Left lung (tissue), 10 donors: ENCODE results near the gene HOXC4. TPM values are rescaled to one million over a fixed set of nuclear protein-coding genes. Genes with fewer than 3 reads are reported as not detected.
A peak's percentile ranks its signal among the peaks of the same experiment; 100 is the strongest.

Experiments
- ATAC-seq: fragments of 200-7000 bp; cut with Tn5 transposase; one replicate; pipeline ENCODE4 v1.9.1; 2020; ENCODE audit warnings: moderate library complexity
- DNase-seq, 4 donors: peaks; one replicate each; pipeline ENCODE4 v3.0.0-alpha.2; 2013 to 2020
- H3K27ac ChIP-seq, 2 donors: fragments of 200-600 bp; sonication (generic) in 1 of 2; one replicate each; pipeline versions ENCODE4 v1.5.0 to v1.8.0; 2020 to 2021
- H3K27me3 ChIP-seq, 2 donors: fragments of 200-600 bp; sonication (generic) in 1 of 2; one replicate each; pipeline versions ENCODE4 v1.5.0 to v1.8.0; 2020 to 2021
- H3K36me3 ChIP-seq, 2 donors: fragments of 200-600 bp; sonication (generic) in 1 of 2; one replicate each; pipeline versions ENCODE4 v1.5.0 to v1.8.0; 2020 to 2021
- H3K4me1 ChIP-seq, 2 donors: fragments of 200-600 bp; one replicate each; pipeline ENCODE4 v1.8.0; 2021
- H3K4me3 ChIP-seq, 2 donors: fragments of 200-600 bp; sonication (generic) in 1 of 2; one replicate each; pipeline versions ENCODE4 v1.5.0 to v1.8.0; 2020 to 2021; ENCODE audit warnings: mild to moderate bottlenecking in 1 of 2
- H3K9me3 ChIP-seq, 2 donors: fragments of 200-600 bp; sonication (generic) in 1 of 2; one replicate each; pipeline versions ENCODE4 v1.5.0 to v1.8.0; 2020 to 2021
- CTCF ChIP-seq, 2 donors: fragments of 200-600 bp; sonication (generic) in 1 of 2; IDR thresholded peaks; one replicate each; pipeline versions ENCODE4 v1.5.0 to v1.8.0; 2021; ENCODE audit warnings: antibody characterized with exemption in 2 of 2
- intact Hi-C, 2 donors: fragments of 100-400 bp; cut with DNase I; formaldehyde crosslinking; loops; one replicate each; pipeline versions ENCODE4 v1.11.2 to v1.14.2; 2022
- polyA plus RNA-seq, 6 donors: library from polyadenylated mRNA; unstranded; fragments of 120-200 nt; gene quantifications; one replicate each; pipeline ENCODE4 v1.2.1, GENCODE V29; 2013; ENCODE audit not compliant: insufficient read length in 6 of 6
- total RNA-seq, 2 donors: library from RNA; stranded (reverse); fragmentation: NEBNext Ultra II Directional; extraction: Animal tissue kit (Norgen Biotek cat#: 25700); gene quantifications; one replicate each; pipeline ENCODE4 v1.2.1, GENCODE V29; 2021
- donor health status: DM: no; HTN: yes; CAD: no.
- donor health status: DM: no; HTN: no; CAD: no.

HOXC4 gene
- total and polyA plus RNA-seq, 8 donors: 0.68 to 5.2 (median 4.2) TPM

GRCh38 chr12:54026640-54027441 is 26.8 kb upstream of the HOXC4 start:
- ATAC-seq (no peak), DNase-seq (no peak)
- Histone ChIP-seq H3K9me3 (no peaks in the 10 kb centered on the region), H3K27me3 (peaks cover 92 to 100% of the 10 kb centered on the region in 2 donors), H3K27ac (no peak overlapping the region), H3K4me1 (peaks cover 0 to 6% of the 10 kb centered on the region in 2 donors), H3K4me3 (no peak overlapping the region), H3K36me3 (no peaks in the 10 kb centered on the region)
- no peak for TF ChIP-seq CTCF (IDR thresholded peaks at IDR 0.05)
- intact Hi-C loops: no loop called here

GRCh38 chr12:54027442-54027786 is 26.2 kb upstream of the HOXC4 start:
- intact Hi-C loops: no loop called here
- no peaks in the 10 kb centered on the region for H3K36me3 ChIP-seq
- no peak overlapping the region for H3K4me3 ChIP-seq
- H3K9me3 ChIP-seq: no peaks in the 10 kb centered on the region
- H3K4me1 ChIP-seq: peaks cover 0 to 6% of the 10 kb centered on the region in 2 donors
- H3K27me3 ChIP-seq: peaks cover 93 to 100% of the 10 kb centered on the region in 2 donors
- DNase-seq (no peak), ATAC-seq (no peak)
- no peak for TF ChIP-seq CTCF (IDR thresholded peaks at IDR 0.05)
- H3K27ac ChIP-seq: no peak overlapping the region

- Histone ChIP-seq H3K36me3 (no peaks in the 10 kb centered on the region), H3K4me1 (peaks cover 0 to 9% of the 10 kb centered on the region in 2 donors), H3K4me3 (peak within 1 kb of the TSS in 1 of 2 donors; percentile 0), H3K9me3 (no peaks in the 10 kb centered on the region), H3K27ac (no peak within 1 kb of the TSS), H3K27me3 (peaks cover 92 to 100% of the 10 kb centered on the region in 2 donors)
- DNase-seq: no peak
- ATAC-seq: no peak
- TF ChIP-seq CTCF (IDR thresholded peaks at IDR 0.05): no peak
- intact Hi-C loops: no loop called here
Observed at GRCh38 chr12:54028314-54029201, 25.1 kb upstream of the HOXC4 start, which contains the start of gene HOXC6. Gene HOXC6 (plus strand): TSS chr12:54028440. CDS start chr12:54028522, 82 bp downstream.

- no peak overlapping the region for H3K27ac ChIP-seq
- no peaks in the 10 kb centered on the region for H3K36me3 ChIP-seq
- DNase-seq (no peak), ATAC-seq (no peak)
- peaks cover 0 to 14% of the 10 kb centered on the region in 2 donors for H3K4me1 ChIP-seq
- intact Hi-C loops: loop anchor here in 1 of 2 donors (5.0 kb wide), 1 partner anchor 163 kb away; no protein-coding TSS in a partner anchor
- H3K27me3 ChIP-seq: peaks cover 92 to 100% of the 10 kb centered on the region in 2 donors
- no peaks in the 10 kb centered on the region for H3K9me3 ChIP-seq
- no peak for TF ChIP-seq CTCF (IDR thresholded peaks at IDR 0.05)
- H3K4me3 ChIP-seq: no peak overlapping the region
Observed at GRCh38 chr12:54029529-54030441, 23.9 kb upstream of the HOXC4 start.
